HCT116 (cell line): ENCODE data around the gene TBC1D16. TPM values are rescaled to one million over a fixed set of nuclear protein-coding genes. Genes with fewer than 3 reads are reported as not detected.

Source experiments
- ATAC-seq: fragments of 200-7000 bp; cut with Tn5 transposase; 2 replicates; pipeline ENCODE4 v1.9.1; 2020; ENCODE audit warnings: mild to moderate bottlenecking, moderate library complexity
- BruUV-seq: library from RNA; stranded (reverse); fragments of 400-500 nt; replicated peaks from 2 replicates; lab custom pipeline; 2021; lab: Mats Ljungman, UMichigan
- CTCF ChIA-PET: fragments of 300-600 bp; sonication (Branson Sonifier 250); formaldehyde crosslinking; loops from one replicate; lab custom pipeline; 2021; ENCODE audit warnings: antibody characterized with exemption; lab: Charles Lee
- POLR2A ChIA-PET: fragments of 300-600, 350-600 bp; sonication (Branson Sonifier 250); formaldehyde crosslinking; loops from one replicate; lab custom pipeline; 2021; ENCODE audit warnings: antibody characterized with exemption; lab: Charles Lee
- RAD21 ChIA-PET, 2 experiments: fragments of 300-600 bp; sonication (Branson Sonifier 250); formaldehyde crosslinking; loops; one replicate each; lab custom pipeline; 2023; ENCODE audit warnings: low total read pairs in 2 of 2; ENCODE audit not compliant: uncharacterized antibody in 2 of 2, unreplicated experiment in 2 of 2, low non-redundant PET in 1 of 2; lab: Charles Lee
- DNase-seq: peaks from one replicate; pipeline ENCODE4 v3.0.0-alpha.2; 2010; ENCODE audit warnings: low read depth, low spot score
- H2AFZ ChIP-seq: fragments of 200-600 bp; shearing (Covaris generic), sonication (generic); 2 replicates; pipeline ENCODE4 v1.6.1; 2017; ENCODE audit warnings: low read depth, mixed run types, mixed read lengths, antibody characterized with exemption, low read length; ENCODE audit not compliant: poor library complexity, severe bottlenecking
- H3K27ac ChIP-seq: 2 replicates; pipeline ENCODE4 v1.5.1; 2012; ENCODE audit warnings: low read depth, low read length
- H3K27me3 ChIP-seq: fragments of 200-600 bp; sonication (generic); 2 replicates; pipeline ENCODE4 v1.6.1; 2016; ENCODE audit warnings: mixed run types, low read length, mixed read lengths; ENCODE audit not compliant: insufficient read depth
- H3K36me3 ChIP-seq, 2 experiments: fragments of 200-500 bp in 1 of 2; fragments of 200-600 bp in 1 of 2; sonication (Bioruptor generic) in 1 of 2; sonication (generic) in 1 of 2; 2 replicates each; pipeline versions ENCODE4 v1.5.1 to v1.6.1; 2014 to 2016; ENCODE audit warnings: low read length in 2 of 2, inconsistent platforms in 1 of 2, mixed read lengths in 1 of 2, mixed run types in 1 of 2; ENCODE audit not compliant: insufficient read depth in 2 of 2, control insufficient read depth in 1 of 2
- H3K4me1 ChIP-seq, 2 experiments: fragments of 200-600 bp in 1 of 2; sonication (generic) in 1 of 2; 2 replicates each; pipeline versions ENCODE4 v1.5.1 to v1.6.1; 2012 to 2017; ENCODE audit warnings: low read length in 2 of 2, inconsistent platforms in 1 of 2, mild to moderate bottlenecking in 1 of 2, mixed read lengths in 1 of 2, mixed run types in 1 of 2, moderate library complexity in 1 of 2; ENCODE audit not compliant: insufficient read depth in 2 of 2, control insufficient read depth in 1 of 2
- H3K4me2 ChIP-seq: fragments of 200-600 bp; sonication (generic); 2 replicates; pipeline ENCODE4 v1.6.1; 2017; ENCODE audit warnings: mixed run types, low read length, mixed read lengths
- H3K4me3 ChIP-seq, 2 experiments: fragments of 200-600 bp in 1 of 2; sonication (generic) in 1 of 2; replicated peaks in 1 of 2; 2 replicates each; pipeline ENCODE4 v1.5.1; 2011 to 2016; ENCODE audit warnings: low read length in 2 of 2, control low read depth in 1 of 2, low read depth in 1 of 2, mild to moderate bottlenecking in 1 of 2, mixed read lengths in 1 of 2, mixed run types in 1 of 2
- H3K79me2 ChIP-seq: fragments of 200-600 bp; sonication (generic); 2 replicates; pipeline ENCODE4 v1.6.1; 2017; ENCODE audit warnings: mild to moderate bottlenecking, mixed run types, low read length, moderate library complexity, mixed read lengths; ENCODE audit not compliant: insufficient read depth
- H3K9ac ChIP-seq: fragments of 200-600 bp; sonication (generic); 2 replicates; pipeline ENCODE4 v1.6.1; 2016; ENCODE audit warnings: low read length, mixed read lengths
- H3K9me2 ChIP-seq: fragments of 200-600 bp; sonication (generic), shearing (Covaris generic); 2 replicates; pipeline ENCODE4 v1.6.1; 2017; ENCODE audit warnings: mixed run types, mild to moderate bottlenecking, moderate library complexity; ENCODE audit not compliant: insufficient read depth
- H3K9me3 ChIP-seq, 2 experiments: fragments of 200-500 bp in 1 of 2; fragments of 200-600 bp in 1 of 2; sonication (Bioruptor generic) in 1 of 2; sonication (generic) in 1 of 2; 2 replicates each; pipeline ENCODE4 v1.6.1; 2014 to 2017; ENCODE audit warnings: low read length in 2 of 2, mixed read lengths in 2 of 2, inconsistent platforms in 1 of 2, low read depth in 1 of 2, mild to moderate bottlenecking in 1 of 2, mixed run types in 1 of 2, moderate library complexity in 1 of 2; ENCODE audit not compliant: control insufficient read depth in 1 of 2, insufficient read depth in 1 of 2
- H4K20me1 ChIP-seq: fragments of 200-600 bp; sonication (generic), shearing (Covaris generic); 2 replicates; pipeline ENCODE4 v1.6.1; 2017; ENCODE audit warnings: mixed run types, mild to moderate bottlenecking, moderate library complexity; ENCODE audit not compliant: insufficient read depth
- CBX3 ChIP-seq: IDR thresholded peaks from 2 replicates; pipeline ENCODE4 v1.6.1; 2012; ENCODE audit warnings: low read depth
- CEBPB ChIP-seq: IDR thresholded peaks from 2 replicates; pipeline ENCODE4 v1.6.1; 2012; ENCODE audit warnings: low read depth
- POLR2A ChIP-seq: IDR thresholded peaks from 2 replicates; pipeline ENCODE4 v1.7.0; 2011; ENCODE audit warnings: borderline replicate concordance; ENCODE audit not compliant: insufficient read depth, insufficient read length; ENCODE audit errors: extremely low read depth
- SRF ChIP-seq: IDR thresholded peaks from 2 replicates; pipeline ENCODE4 v1.6.1; 2012; ENCODE audit warnings: low read depth
- TCF7L2 ChIP-seq: IDR thresholded peaks from 2 replicates; pipeline ENCODE4 v1.7.0; 2011; ENCODE audit warnings: borderline replicate concordance, inconsistent platforms; ENCODE audit not compliant: insufficient read depth, insufficient read length; ENCODE audit errors: extremely low read depth
- ZFX ChIP-seq: fragments of 450-650 bp; IDR thresholded peaks from 2 replicates; pipeline ENCODE4 v1.6.1; 2017
- intact Hi-C: fragments of 100-400 bp; cut with micrococcal nuclease; formaldehyde crosslinking; loops from 2 replicates; pipeline ENCODE4 v1.10.0; 2022
- total RNA-seq: library from RNA; stranded (reverse); gene quantifications from one replicate; pipeline ENCODE4 v1.2.1, GENCODE V29; 2021; ENCODE audit not compliant: unreplicated experiment
- TF ChIP-seq, protein P1 (sequence below): IDR thresholded peaks from 2 replicates; pipeline ENCODE4 v1.6.1; 2011; ENCODE audit warnings: mild to moderate bottlenecking, low read length, moderate library complexity; ENCODE audit not compliant: insufficient replicate concordance; ENCODE audit errors: extremely low read depth
- TF ChIP-seq, protein P2 (sequence below): IDR thresholded peaks from 2 replicates; pipeline ENCODE4 v1.6.1; 2012; ENCODE audit warnings: low read depth
- TF ChIP-seq, protein P3 (sequence below): IDR thresholded peaks from 2 replicates; pipeline ENCODE4 v1.6.1; 2012
- TF ChIP-seq, protein P4 (sequence below), 3 experiments: fragments of 200-600 bp in 1 of 3; sonication (generic) in 1 of 3; IDR thresholded peaks in 2 of 3; conservative IDR thresholded peaks in 1 of 3; 2 replicates each; pipeline ENCODE4 v1.5.1; 2012 to 2017; ENCODE audit warnings: low read depth in 2 of 3, low read length in 2 of 3, antibody characterized with exemption in 1 of 3, borderline replicate concordance in 1 of 3, control low read depth in 1 of 3, mild to moderate bottlenecking in 1 of 3, mixed read lengths in 1 of 3, mixed run types in 1 of 3, moderate library complexity in 1 of 3; ENCODE audit not compliant: insufficient read depth in 1 of 3

The TBC1D16 gene
- total RNA-seq, 1 experiment from 2014 or later: 31.1 TPM

DNA sequence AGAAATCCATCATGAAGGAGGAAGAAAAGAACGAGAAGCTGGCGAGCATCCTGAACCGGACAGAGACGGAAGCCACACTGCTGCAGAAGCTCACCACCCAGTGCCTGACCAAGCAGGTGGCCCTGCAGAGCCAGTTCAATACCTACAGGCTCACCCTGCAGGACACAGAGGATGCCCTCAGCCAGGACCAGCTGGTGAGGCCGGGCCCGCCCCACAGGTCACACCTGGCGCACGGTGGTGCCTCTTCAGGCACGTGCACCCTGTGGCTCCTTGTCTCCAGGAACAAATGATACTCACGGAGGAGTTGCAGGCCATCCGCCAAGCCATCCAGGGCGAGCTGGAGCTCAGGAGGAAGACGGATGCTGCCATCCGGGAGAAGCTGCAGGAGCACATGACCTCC lies 45.9 kb upstream of the TBC1D16 start:
- Histone ChIP-seq H3K4me3 (no peak overlapping the region), H3K27ac (no peak overlapping the region), H3K9me2 (no peaks in the 10 kb centered on the region), H3K4me1 (peaks cover 0 to 13% of the 10 kb centered on the region in 2 experiments; a peak in 2 of 4 replicates), H3K79me2 (no peaks in the 10 kb centered on the region), H3K4me2 (no peak overlapping the region), H3K36me3 (no peaks in the 10 kb centered on the region), H3K9me3 (no peaks in the 10 kb centered on the region), H2AFZ (no peak overlapping the region), H3K9ac (no peak overlapping the region), H3K27me3 (no peaks in the 10 kb centered on the region), H4K20me1 (no peaks in the 10 kb centered on the region)
- intact Hi-C loops: no loop called here
- TF ChIP-seq, protein P1, sequence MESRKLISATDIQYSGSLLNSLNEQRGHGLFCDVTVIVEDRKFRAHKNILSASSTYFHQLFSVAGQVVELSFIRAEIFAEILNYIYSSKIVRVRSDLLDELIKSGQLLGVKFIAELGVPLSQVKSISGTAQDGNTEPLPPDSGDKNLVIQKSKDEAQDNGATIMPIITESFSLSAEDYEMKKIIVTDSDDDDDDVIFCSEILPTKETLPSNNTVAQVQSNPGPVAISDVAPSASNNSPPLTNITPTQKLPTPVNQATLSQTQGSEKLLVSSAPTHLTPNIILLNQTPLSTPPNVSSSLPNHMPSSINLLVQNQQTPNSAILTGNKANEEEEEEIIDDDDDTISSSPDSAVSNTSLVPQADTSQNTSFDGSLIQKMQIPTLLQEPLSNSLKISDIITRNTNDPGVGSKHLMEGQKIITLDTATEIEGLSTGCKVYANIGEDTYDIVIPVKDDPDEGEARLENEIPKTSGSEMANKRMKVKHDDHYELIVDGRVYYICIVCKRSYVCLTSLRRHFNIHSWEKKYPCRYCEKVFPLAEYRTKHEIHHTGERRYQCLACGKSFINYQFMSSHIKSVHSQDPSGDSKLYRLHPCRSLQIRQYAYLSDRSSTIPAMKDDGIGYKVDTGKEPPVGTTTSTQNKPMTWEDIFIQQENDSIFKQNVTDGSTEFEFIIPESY: no peak
- no peak for TF ChIP-seq CEBPB
- TF ChIP-seq POLR2A: no peak
- TF ChIP-seq, protein P2, sequence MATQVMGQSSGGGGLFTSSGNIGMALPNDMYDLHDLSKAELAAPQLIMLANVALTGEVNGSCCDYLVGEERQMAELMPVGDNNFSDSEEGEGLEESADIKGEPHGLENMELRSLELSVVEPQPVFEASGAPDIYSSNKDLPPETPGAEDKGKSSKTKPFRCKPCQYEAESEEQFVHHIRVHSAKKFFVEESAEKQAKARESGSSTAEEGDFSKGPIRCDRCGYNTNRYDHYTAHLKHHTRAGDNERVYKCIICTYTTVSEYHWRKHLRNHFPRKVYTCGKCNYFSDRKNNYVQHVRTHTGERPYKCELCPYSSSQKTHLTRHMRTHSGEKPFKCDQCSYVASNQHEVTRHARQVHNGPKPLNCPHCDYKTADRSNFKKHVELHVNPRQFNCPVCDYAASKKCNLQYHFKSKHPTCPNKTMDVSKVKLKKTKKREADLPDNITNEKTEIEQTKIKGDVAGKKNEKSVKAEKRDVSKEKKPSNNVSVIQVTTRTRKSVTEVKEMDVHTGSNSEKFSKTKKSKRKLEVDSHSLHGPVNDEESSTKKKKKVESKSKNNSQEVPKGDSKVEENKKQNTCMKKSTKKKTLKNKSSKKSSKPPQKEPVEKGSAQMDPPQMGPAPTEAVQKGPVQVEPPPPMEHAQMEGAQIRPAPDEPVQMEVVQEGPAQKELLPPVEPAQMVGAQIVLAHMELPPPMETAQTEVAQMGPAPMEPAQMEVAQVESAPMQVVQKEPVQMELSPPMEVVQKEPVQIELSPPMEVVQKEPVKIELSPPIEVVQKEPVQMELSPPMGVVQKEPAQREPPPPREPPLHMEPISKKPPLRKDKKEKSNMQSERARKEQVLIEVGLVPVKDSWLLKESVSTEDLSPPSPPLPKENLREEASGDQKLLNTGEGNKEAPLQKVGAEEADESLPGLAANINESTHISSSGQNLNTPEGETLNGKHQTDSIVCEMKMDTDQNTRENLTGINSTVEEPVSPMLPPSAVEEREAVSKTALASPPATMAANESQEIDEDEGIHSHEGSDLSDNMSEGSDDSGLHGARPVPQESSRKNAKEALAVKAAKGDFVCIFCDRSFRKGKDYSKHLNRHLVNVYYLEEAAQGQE: no peak
- TF ChIP-seq, protein P3, sequence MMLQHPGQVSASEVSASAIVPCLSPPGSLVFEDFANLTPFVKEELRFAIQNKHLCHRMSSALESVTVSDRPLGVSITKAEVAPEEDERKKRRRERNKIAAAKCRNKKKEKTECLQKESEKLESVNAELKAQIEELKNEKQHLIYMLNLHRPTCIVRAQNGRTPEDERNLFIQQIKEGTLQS: no peak
- TF ChIP-seq, protein P4, sequence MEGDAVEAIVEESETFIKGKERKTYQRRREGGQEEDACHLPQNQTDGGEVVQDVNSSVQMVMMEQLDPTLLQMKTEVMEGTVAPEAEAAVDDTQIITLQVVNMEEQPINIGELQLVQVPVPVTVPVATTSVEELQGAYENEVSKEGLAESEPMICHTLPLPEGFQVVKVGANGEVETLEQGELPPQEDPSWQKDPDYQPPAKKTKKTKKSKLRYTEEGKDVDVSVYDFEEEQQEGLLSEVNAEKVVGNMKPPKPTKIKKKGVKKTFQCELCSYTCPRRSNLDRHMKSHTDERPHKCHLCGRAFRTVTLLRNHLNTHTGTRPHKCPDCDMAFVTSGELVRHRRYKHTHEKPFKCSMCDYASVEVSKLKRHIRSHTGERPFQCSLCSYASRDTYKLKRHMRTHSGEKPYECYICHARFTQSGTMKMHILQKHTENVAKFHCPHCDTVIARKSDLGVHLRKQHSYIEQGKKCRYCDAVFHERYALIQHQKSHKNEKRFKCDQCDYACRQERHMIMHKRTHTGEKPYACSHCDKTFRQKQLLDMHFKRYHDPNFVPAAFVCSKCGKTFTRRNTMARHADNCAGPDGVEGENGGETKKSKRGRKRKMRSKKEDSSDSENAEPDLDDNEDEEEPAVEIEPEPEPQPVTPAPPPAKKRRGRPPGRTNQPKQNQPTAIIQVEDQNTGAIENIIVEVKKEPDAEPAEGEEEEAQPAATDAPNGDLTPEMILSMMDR (IDR thresholded peaks at IDR 0.05 in 2 of 3, conservative IDR thresholded peaks at IDR 0.05 in 1 of 3; ENCODE audit: borderline replicate concordance in 1 of 3, insufficient read depth in 1 of 3, low read depth in 2 of 3, low read length in 2 of 3): no peak
- TF ChIP-seq SRF: no peak
- TF ChIP-seq ZFX: no peak
- TF ChIP-seq TCF7L2: no peak
- TF ChIP-seq CBX3: no peak
- RAD21 ChIA-PET: no interaction called here
- no TSS peak for BruUV-seq
- POLR2A ChIA-PET: no interaction called here
- ATAC-seq (no peak), DNase-seq (no peak)
- CTCF ChIA-PET: interaction anchor here (0.9 to 2.0 kb wide), 6 partner anchors 12 to 73 kb away, joined by 3 to 11 read pairs (median 6); partner anchors contain the start of gene GAA
